Measurements from ENCODE around the gene CDH23. TPM values are rescaled to one million over a fixed set of nuclear protein-coding genes. Genes with fewer than 3 reads are reported as not detected.
A peak's percentile ranks its signal among the peaks of the same experiment; 100 is the strongest.

CDH23 gene
- total and polyA plus RNA-seq, 7 donors, result 1.00 to 3.8 (median 1.9) TPM

- Histone ChIP-seq H3K4me1 (peaks cover 11% of the 10 kb centered on the region), H3K36me3 (ENCODE audit: insufficient read depth in 1 of 2, low read depth in 1 of 2) (no peaks in the 10 kb centered on the region), H3K27me3 (ENCODE audit: insufficient read depth in 3 of 3, low read length in 2 of 3) (peaks cover 0 to 2% (median 0%) of the 10 kb centered on the region in 3 donors), H3K9me3 (no peaks in the 10 kb centered on the region), H3K4me3 (no peak overlapping the region), H3K27ac (no peak overlapping the region)
- 89 to 91% (median 90%) methylated on average over 5 of the region's 5 CpGs for WGBS, 3 donors
- TF ChIP-seq CTCF (IDR thresholded peaks at IDR 0.05), result no peak
- ATAC-seq (no peak), DNase-seq (no peak)
- intact Hi-C loops (cut with DNase I), result loop anchor here in 1 of 2 donors (5.0 kb wide), 2 partner anchors 74 to 114 kb away; partner anchors contain the start of gene VSIR
Measured at GRCh38 chr10:71698737-71699136, 302.0 kb downstream of the CDH23 start.

- DNase-seq (peak in 1 of 2 donors; percentile 47), ATAC-seq (peak; percentile 37 to 83 (median 73))
- Histone ChIP-seq H3K36me3 (ENCODE audit: insufficient read depth in 1 of 2, low read depth in 1 of 2) (no peaks in the 10 kb centered on the region), H3K9me3 (no peaks in the 10 kb centered on the region), H3K4me3 (no peak overlapping the region), H3K27me3 (ENCODE audit: insufficient read depth in 3 of 3, low read length in 2 of 3) (peaks cover 0 to 2% (median 0%) of the 10 kb centered on the region in 3 donors), H3K4me1 (peaks cover 11% of the 10 kb centered on the region), H3K27ac (no peak overlapping the region)
- 75 to 77% (median 76%) methylated on average over 11 of the region's 11 CpGs for WGBS, 3 donors
- intact Hi-C loops (cut with DNase I), result no loop called here
- TF ChIP-seq CTCF (IDR thresholded peaks at IDR 0.05), result no peak
Measured at GRCh38 chr10:71700731-71701368, 304.1 kb downstream of the CDH23 start.

- Histone ChIP-seq H3K27me3 (ENCODE audit: insufficient read depth in 3 of 3, low read length in 2 of 3) (no peaks in the 10 kb centered on the region), H3K27ac (no peak overlapping the region), H3K4me1 (peaks cover 8% of the 10 kb centered on the region), H3K9me3 (no peaks in the 10 kb centered on the region), H3K4me3 (no peak overlapping the region), H3K36me3 (ENCODE audit: insufficient read depth in 1 of 2, low read depth in 1 of 2) (no peaks in the 10 kb centered on the region)
- intact Hi-C loops (cut with DNase I), result no loop called here
- no peak for DNase-seq
- no peak for ATAC-seq
- WGBS, 3 donors, result 81 to 84% (median 82%) methylated on average over 11 of the region's 11 CpGs
- no peak for TF ChIP-seq CTCF (IDR thresholded peaks at IDR 0.05)
Measured at GRCh38 chr10:71701496-71702132, 304.9 kb downstream of the CDH23 start.

- 84 to 90% (median 85%) methylated on average over 11 of the region's 11 CpGs for WGBS, 3 donors
Measured at GRCh38 chr10:71703577-71703976, 306.9 kb downstream of the CDH23 start.

More at GRCh38 chr10:71703577-71703976, 306.9 kb downstream of the CDH23 start:
- no peaks in the 10 kb centered on the region for H3K9me3 ChIP-seq
- peaks cover 8% of the 10 kb centered on the region for H3K4me1 ChIP-seq
- no peak for DNase-seq
- no peak overlapping the region for H3K4me3 ChIP-seq
- no peaks in the 10 kb centered on the region for H3K27me3 ChIP-seq (ENCODE audit: insufficient read depth in 3 of 3, low read length in 2 of 3)
- intact Hi-C loops (cut with DNase I), result no loop called here
- no peak for TF ChIP-seq CTCF (IDR thresholded peaks at IDR 0.05)
- no peaks in the 10 kb centered on the region for H3K36me3 ChIP-seq (ENCODE audit: insufficient read depth in 1 of 2, low read depth in 1 of 2)
- H3K27ac ChIP-seq, result no peak overlapping the region
- no peak for ATAC-seq

All from psoas muscle (tissue), 8 donors.